K562 (cell line): Measurements from ENCODE around the gene NDUFC2. TPM values are rescaled to one million over a fixed set of nuclear protein-coding genes. Genes with fewer than 3 reads are reported as not detected.

ENCODE experiments used
- ATAC-seq: fragments of 200-7000 bp; cut with Tn5 transposase; 3 replicates; pipeline ENCODE4 v1.9.1; 2020; ENCODE audit warnings: moderate library complexity
- BruUV-seq: library from RNA; stranded (reverse); fragments of 400-500 nt; replicated peaks from 2 replicates; lab custom pipeline; 2021; lab: Mats Ljungman, UMichigan
- CTCF ChIA-PET: fragments of 300-600 bp; formaldehyde crosslinking; extraction: SDS; loops from one replicate; lab custom pipeline; 2021; ENCODE audit warnings: low intra/inter-chr PET ratio; lab: Yijun Ruan, JAX
- POLR2A ChIA-PET: fragments of 300-600, 350-650 bp; sonication (Branson Sonifier 250); formaldehyde crosslinking; extraction: SDS; loops from one replicate; lab custom pipeline; 2021; ENCODE audit warnings: antibody characterized with exemption, inconsistent platforms; lab: Yijun Ruan, JAX
- DNase-seq, 4 experiments: peaks; one replicate each; pipeline versions ENCODE4 v3.0.0 to v3.0.0-alpha.2; 2011 to 2018; ENCODE audit warnings: low spot score in 3 of 4, mixed read lengths in 3 of 4; ENCODE audit errors: extremely low read depth in 1 of 4
- FAIRE-seq: peaks from 2 replicates; lab custom pipeline; 2011; peaks lifted over from hg19 to GRCh38; lab: Jason Lieb, UNC
- H2AFZ ChIP-seq: 2 replicates; pipeline ENCODE4 v1.6.0; 2011; ENCODE audit warnings: low read depth, low read length, control low read depth, inconsistent platforms
- H3K27ac ChIP-seq: fragments of 200-600 bp; 3 replicates; pipeline ENCODE4 v1.8.0; 2011; ENCODE audit warnings: low read depth, mild to moderate bottlenecking, control low read depth, inconsistent platforms, low read length, moderate library complexity, mixed read lengths; ENCODE audit errors: extremely low read depth
- H3K27me3 ChIP-seq, 2 experiments: fragments of 300-600 bp in 1 of 2; 2 replicates in 1 of 2; 3 replicates in 1 of 2; pipeline versions ENCODE4 v1.6.0 to v1.8.0; 2011; ENCODE audit warnings: inconsistent platforms in 2 of 2, low read length in 2 of 2, mild to moderate bottlenecking in 1 of 2, mixed read lengths in 1 of 2, moderate library complexity in 1 of 2; ENCODE audit not compliant: control insufficient read depth in 2 of 2, insufficient read depth in 2 of 2
- H3K36me3 ChIP-seq: fragments of 300-600 bp; 3 replicates; pipeline ENCODE4 v1.8.0; 2011; ENCODE audit warnings: mild to moderate bottlenecking, low read length, inconsistent platforms; ENCODE audit not compliant: control insufficient read depth, insufficient read depth
- H3K4me1 ChIP-seq, 2 experiments: fragments of 200-600 bp in 1 of 2; replicated peaks in 1 of 2; 2 replicates in 1 of 2; 3 replicates in 1 of 2; pipeline versions ENCODE4 v1.5.1 to v1.8.0; 2011; ENCODE audit warnings: inconsistent platforms in 2 of 2, low read length in 2 of 2, mild to moderate bottlenecking in 1 of 2, mixed read lengths in 1 of 2, moderate library complexity in 1 of 2; ENCODE audit not compliant: control insufficient read depth in 2 of 2, insufficient read depth in 2 of 2
- H3K4me2 ChIP-seq: 2 replicates; pipeline ENCODE4 v1.6.1; 2011; ENCODE audit warnings: low read length, control low read depth, inconsistent platforms, mixed read lengths; ENCODE audit not compliant: insufficient read depth
- H3K4me3 ChIP-seq: fragments of 200-600 bp; sonication (generic), shearing (Covaris generic); 2 replicates; pipeline ENCODE4 v1.5.1; 2016; ENCODE audit warnings: control low read depth, inconsistent platforms
- H3K79me2 ChIP-seq: fragments of 200-600 bp; 3 replicates; pipeline ENCODE4 v1.8.0; 2011; ENCODE audit warnings: low read length, inconsistent platforms; ENCODE audit not compliant: control insufficient read depth, insufficient read depth
- H3K9ac ChIP-seq, 2 experiments: 2 replicates each; pipeline versions ENCODE4 v1.6.0 to v1.6.1; 2011; ENCODE audit warnings: low read depth in 2 of 2, low read length in 2 of 2, control low read depth in 1 of 2, inconsistent platforms in 1 of 2, mild to moderate bottlenecking in 1 of 2, mixed read lengths in 1 of 2; ENCODE audit not compliant: insufficient read depth in 1 of 2
- H3K9me1 ChIP-seq: one replicate; pipeline ENCODE4 v1.6.0; 2011; ENCODE audit warnings: inconsistent platforms, mild to moderate bottlenecking, low read length, moderate library complexity; ENCODE audit not compliant: control insufficient read depth, insufficient read depth
- H3K9me3 ChIP-seq: replicated peaks from 2 replicates; pipeline ENCODE4 v1.5.1; 2011; ENCODE audit warnings: low read depth, low read length, inconsistent platforms; ENCODE audit not compliant: control insufficient read depth, insufficient read depth
- H4K20me1 ChIP-seq: replicated peaks from 2 replicates; pipeline ENCODE4 v1.6.1; 2011; ENCODE audit warnings: low read length, inconsistent platforms, mixed read lengths; ENCODE audit not compliant: control insufficient read depth, insufficient read depth
- BCOR ChIP-seq: fragments of 450-650 bp; IDR thresholded peaks from 2 replicates; pipeline ENCODE4 v1.6.1; 2016
- CBX3 ChIP-seq, 2 experiments: IDR thresholded peaks; 1 replicate in 1 of 2; 2 replicates in 1 of 2; pipeline ENCODE4 v1.6.1; 2012; ENCODE audit warnings: inconsistent platforms in 2 of 2, low read length in 2 of 2, borderline replicate concordance in 1 of 2, control low read depth in 1 of 2
- CREB5 ChIP-seq: fragments of 250-450 bp; sonication (Bioruptor Pico); IDR thresholded peaks from 2 replicates; pipeline ENCODE4 v1.5.0; 2020; ENCODE audit warnings: mild to moderate bottlenecking
- DIDO1 ChIP-seq: fragments of 450-650 bp; IDR thresholded peaks from 2 replicates; pipeline ENCODE4 v1.6.1; 2016; ENCODE audit warnings: low read depth, missing biosample characterization, missing genetic modification characterization
- KDM1A ChIP-seq, 2 experiments: fragments of 450-650 bp; IDR thresholded peaks; 2 replicates each; pipeline ENCODE4 v1.6.1; 2016; ENCODE audit warnings: mild to moderate bottlenecking in 2 of 2
- MBD1 ChIP-seq: fragments of 250-450 bp; sonication (Bioruptor Pico); IDR thresholded peaks from 2 replicates; pipeline ENCODE4 v1.8.0; 2022; ENCODE audit warnings: inconsistent platforms
- PHF21A ChIP-seq: fragments of 450-650 bp; IDR thresholded peaks from 2 replicates; pipeline ENCODE4 v1.6.1; 2017; ENCODE audit warnings: low read depth, borderline replicate concordance
- RBM25 ChIP-seq: fragments of 200-400 bp; formaldehyde crosslinking; IDR thresholded peaks from 2 replicates; pipeline ENCODE4 v1.6.1; 2018; ENCODE audit warnings: low read length, low read depth, moderate library complexity; ENCODE audit not compliant: severe bottlenecking
- TBL1XR1 ChIP-seq, 2 experiments: IDR thresholded peaks; 2 replicates each; pipeline ENCODE4 v1.6.1; 2012; ENCODE audit warnings: improper control_type of control experiment in 2 of 2, low read length in 2 of 2, mild to moderate bottlenecking in 1 of 2
- ZBTB49 ChIP-seq: sonication (generic); formaldehyde crosslinking; IDR thresholded peaks from 2 replicates; pipeline ENCODE4 v1.8.0; 2022; ENCODE audit warnings: missing genetic modification reagents, mild to moderate bottlenecking, borderline replicate concordance
- ZNF445 ChIP-seq: fragments of 250-450 bp; sonication (Bioruptor Pico); IDR thresholded peaks from 2 replicates; pipeline ENCODE4 v1.4.0; 2020; ENCODE audit warnings: low read depth, mild to moderate bottlenecking, moderate library complexity
- ZNF609 ChIP-seq: sonication (generic); formaldehyde crosslinking; IDR thresholded peaks from 2 replicates; pipeline ENCODE4 v1.8.1; 2023; ENCODE audit warnings: missing genetic modification reagents, mild to moderate bottlenecking, borderline replicate concordance
- WGBS: fragments of 100-300 bp; shearing (Covaris generic); methylation state at CpG from one replicate; pipeline ENCODE4 v1.1.6; 2016; ENCODE audit warnings: low coverage, mixed read lengths; ENCODE audit not compliant: insufficient coverage; ENCODE audit errors: missing lambda C conversion rate; 5-methylcytosine and 5-hydroxymethylcytosine counted together
- in situ Hi-C: fragments of 300-500 bp; cut with MboI; formaldehyde crosslinking; loops from 4 replicates; pipeline ENCODE4 v1.15.0; 2018; ENCODE audit warnings: inconsistent platforms, mixed read lengths
- intact Hi-C: fragments of 100-400 bp; cut with micrococcal nuclease; formaldehyde crosslinking; loops from 2 replicates; pipeline ENCODE4 v1.14.2; 2022
- polyA plus RNA-seq, 8 experiments: library from polyadenylated mRNA; depleted of rRNA in 4 of 8; stranded (reverse) in 5 of 8; unstranded in 3 of 8; fragments of >200 nt; fragmentation: Nextera tagmentation in 2 of 8; fragmentation: Illumina TruSeq in 1 of 8; extraction: Ambion mirVana in 2 of 8; extraction: Trizol in 1 of 8; gene quantifications; 2 replicates each; pipeline versions ENCODE4 v1.2.1 to v1.2.3, GENCODE V29; 2011 to 2014; ENCODE audit warnings: inconsistent platforms in 1 of 8, missing spikeins in 1 of 8
- total RNA-seq, 7 experiments: library from RNA; depleted of rRNA in 6 of 7; stranded (reverse); fragments of >200 nt in 6 of 7; fragmentation: Illumina TruSeq in 2 of 7; extraction: Trizol in 2 of 7; gene quantifications; 2 replicates each; pipeline versions ENCODE4 v1.2.1 to v1.2.3, GENCODE V29; 2011 to 2021; ENCODE audit warnings: low replicate concordance in 1 of 7

Gene NDUFC2
- total and polyA plus RNA-seq, 9 of the 15 experiments (the other 6 are each of a cell fraction or from before 2014, with no cell fraction given): 168 to 1,119 (median 442) TPM

- Histone ChIP-seq H3K4me2 (no peak overlapping the region), H3K9me1 (no peaks in the 10 kb centered on the region), H3K79me2 (no peaks in the 10 kb centered on the region), H3K4me3 (no peak overlapping the region), H4K20me1 (no peaks in the 10 kb centered on the region), H3K27ac (no peak overlapping the region), H3K36me3 (no peaks in the 10 kb centered on the region; the same call in 2 of the 3 replicates), H3K27me3 (no peaks in the 10 kb centered on the region), H3K4me1 (peaks cover 21 to 29% of the 10 kb centered on the region in 2 experiments), H2AFZ (no peak overlapping the region), H3K9me3 (no peaks in the 10 kb centered on the region), H3K9ac (no peak overlapping the region)
- intact Hi-C loops (no loop called here), in situ Hi-C loops (no loop called here)
- no peak for ATAC-seq
- ChIA-PET CTCF (no interaction called here), POLR2A (interaction anchor here (1.1 to 2.4 kb wide), 2 partner anchors 16 to 18 kb away, joined by 3 to 7 read pairs; partner anchors contain the start of gene NDUFC2)
- FAIRE-seq: peak; percentile 29
- no TSS peak for BruUV-seq
- DNase-seq: peak in 1 of 4 experiments; percentile 2
- WGBS: 92% methylated on average over 8 of the region's 8 CpGs
- no peak for TF ChIP-seq PHF21A
- TF ChIP-seq MBD1: no peak
- no peak for TF ChIP-seq CBX3 (IDR thresholded peaks at IDR 0.05; ENCODE audit: borderline replicate concordance in 1 of 2, low read length in 2 of 2)
- TF ChIP-seq DIDO1 (tag): no peak
- TF ChIP-seq ZNF445 (CRISPR knock-in tag): no peak
- no peak for TF ChIP-seq ZBTB49 (CRISPR knock-in tag)
- no peak for TF ChIP-seq CREB5
- peak; percentile 62 for TF ChIP-seq BCOR
- TF ChIP-seq TBL1XR1 (IDR thresholded peaks at IDR 0.05; ENCODE audit: low read length in 2 of 2): no peak
- TF ChIP-seq RBM25: peak; percentile 64
- no peak for TF ChIP-seq ZNF609
- peak in 1 of 2 experiments; percentile 19; a peak in 1 of 4 replicates for TF ChIP-seq KDM1A (IDR thresholded peaks at IDR 0.05)
Observed at GRCh38 chr11:78060533-78060932, 19.1 kb downstream of the NDUFC2 start.
